Activated CD4-positive, CD25-positive, alpha-beta regulatory T cell treated with anti-CD3 and anti-CD28 coated beads, Interleukin-2, amount 50 U/mL, for 16 hours (primary cell): ENCODE results near the gene HDAC4.
"Not testable (repeated sequence)": the region's sequence is repeated elsewhere in the genome, so short reads cannot be mapped to it uniquely, and the experiment has no call there.

ENCODE experiments used
- DNase-seq: peaks from one replicate; pipeline ENCODE4 v3.0.0-alpha.2; 2020; ENCODE audit warnings: low read depth, low spot score

The HDAC4 gene

DNA sequence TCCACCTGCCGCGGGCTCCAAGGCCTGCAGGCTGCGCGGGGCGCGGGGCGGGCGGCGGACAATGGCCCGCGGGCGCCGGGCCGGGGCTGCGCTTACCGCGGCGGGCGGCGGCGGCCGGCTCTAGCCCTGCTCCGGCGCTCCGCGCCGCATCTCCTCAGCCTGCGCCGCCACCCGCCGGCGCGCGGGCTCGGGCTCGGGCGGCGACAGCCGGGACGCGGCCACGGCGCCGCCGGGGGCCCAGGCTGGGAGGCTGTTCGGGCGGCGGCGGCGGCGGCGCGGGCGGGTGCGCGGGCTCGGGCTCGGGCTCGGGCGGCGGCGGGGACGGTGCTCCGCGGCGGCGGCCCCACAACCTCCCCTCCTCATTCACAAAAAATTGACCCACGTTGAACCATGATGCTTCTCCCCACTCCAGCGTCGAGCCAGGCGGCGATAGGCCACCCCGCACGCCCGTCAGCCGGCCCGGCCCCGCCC, at the start of gene HDAC4:
Gene HDAC4, minus strand, starts transcription at position 425 of the 471 bp plus-strand sequence. CDS start 48,321 bp downstream, outside the sequence.
- no peak for DNase-seq

DNA sequence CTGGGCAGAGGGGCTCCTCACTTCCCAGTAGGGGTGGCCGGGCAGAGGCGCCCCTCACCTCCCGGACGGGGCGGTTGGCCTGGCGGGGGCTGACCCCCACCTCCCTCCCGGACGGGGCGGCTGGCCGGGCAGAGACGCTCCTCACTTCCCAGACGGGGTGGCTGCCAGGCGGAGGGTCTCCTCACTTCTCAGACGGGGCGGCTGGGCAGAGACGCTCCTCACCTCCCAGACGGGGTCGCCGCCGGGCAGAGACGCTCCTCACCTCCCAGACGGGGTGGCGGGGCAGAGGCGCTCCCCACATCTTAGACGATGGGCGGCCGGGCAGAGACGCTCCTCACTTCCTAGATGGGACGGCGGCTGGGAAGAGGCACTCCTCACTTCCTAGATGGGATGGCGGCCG, 48.6 kb upstream of the HDAC4 start:
- not testable (repeated sequence) for DNase-seq

DNA sequence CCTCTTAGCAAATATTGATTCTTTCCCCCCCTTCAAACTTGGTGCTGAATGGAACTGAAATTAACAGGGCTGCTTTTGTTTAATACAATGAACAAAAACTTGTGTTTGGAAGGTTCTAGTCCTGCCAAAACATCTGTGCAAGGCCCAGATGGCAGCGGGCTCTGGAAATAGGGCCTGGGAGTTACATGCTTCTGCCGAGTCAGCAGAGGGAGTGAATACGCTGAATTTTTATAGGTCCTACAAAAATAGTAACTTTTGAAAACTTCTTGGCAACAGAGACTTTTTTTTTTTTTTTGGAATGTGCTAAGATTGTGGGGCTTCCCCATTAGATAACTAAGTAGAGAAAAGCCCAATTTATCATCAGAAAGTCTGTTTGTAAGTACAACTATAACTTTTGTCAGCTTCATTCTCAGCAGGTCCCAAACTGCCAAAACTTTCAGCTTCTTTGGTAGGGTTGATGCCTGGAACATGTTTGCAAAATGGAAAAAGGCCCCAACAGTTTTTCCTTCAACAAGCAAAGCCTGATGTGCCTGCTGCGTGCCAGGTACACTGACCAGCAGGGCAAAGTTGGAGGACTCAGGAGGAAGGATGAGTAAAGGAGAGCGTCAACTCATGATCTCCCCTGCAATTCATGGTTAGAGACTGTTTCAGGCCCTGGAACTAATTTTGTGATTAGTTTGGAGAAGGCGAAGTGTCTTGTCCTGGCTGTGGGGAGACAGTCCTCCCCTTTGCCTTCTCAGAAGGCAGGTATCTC, 45.1 kb upstream of the HDAC4 start:
- no peak for DNase-seq

DNA sequence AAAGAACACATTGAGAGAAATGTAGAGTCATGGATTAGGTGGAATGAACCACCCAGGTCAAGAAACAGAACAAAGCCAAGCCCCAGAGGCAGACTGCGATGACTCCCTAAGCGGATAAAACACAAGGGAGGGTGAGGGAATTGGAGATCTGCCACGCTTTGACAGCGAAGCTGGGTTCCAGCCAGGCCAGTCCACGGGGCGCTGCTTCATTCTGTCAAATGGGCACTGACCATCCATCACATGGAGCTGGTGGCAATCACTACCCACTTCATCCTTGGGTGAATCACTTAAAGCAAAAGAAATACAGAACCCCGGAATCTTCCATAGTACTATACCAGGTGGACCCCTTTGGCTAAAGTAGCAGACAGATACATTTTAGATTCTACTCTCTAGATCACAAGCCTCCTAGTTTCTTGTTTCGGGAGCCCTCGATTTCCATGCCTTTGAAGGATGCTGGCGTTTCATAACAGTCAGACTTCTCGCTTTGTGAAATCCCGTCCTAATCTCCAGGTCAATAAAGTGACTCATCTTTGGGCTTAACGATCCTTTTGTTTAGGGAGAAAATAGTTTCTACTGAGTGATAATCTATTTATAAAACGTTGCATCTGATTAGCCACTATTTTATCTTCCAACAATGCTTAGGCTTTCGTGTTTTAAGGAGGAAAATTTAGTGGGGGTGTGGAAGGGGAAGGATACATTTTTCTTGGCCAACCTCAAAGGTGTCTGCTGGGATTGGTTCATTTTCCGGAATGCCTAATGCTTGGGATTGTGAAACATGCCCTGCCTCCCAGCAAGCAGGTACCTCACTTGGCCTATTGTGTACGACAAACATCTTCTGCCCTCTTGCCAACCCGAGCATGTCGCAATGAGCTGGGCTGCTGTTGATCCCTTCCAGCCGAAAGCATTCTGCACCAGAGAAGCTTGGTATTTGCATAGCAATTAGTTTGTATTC, 44.1 kb upstream of the HDAC4 start:
- no peak for DNase-seq

DNA sequence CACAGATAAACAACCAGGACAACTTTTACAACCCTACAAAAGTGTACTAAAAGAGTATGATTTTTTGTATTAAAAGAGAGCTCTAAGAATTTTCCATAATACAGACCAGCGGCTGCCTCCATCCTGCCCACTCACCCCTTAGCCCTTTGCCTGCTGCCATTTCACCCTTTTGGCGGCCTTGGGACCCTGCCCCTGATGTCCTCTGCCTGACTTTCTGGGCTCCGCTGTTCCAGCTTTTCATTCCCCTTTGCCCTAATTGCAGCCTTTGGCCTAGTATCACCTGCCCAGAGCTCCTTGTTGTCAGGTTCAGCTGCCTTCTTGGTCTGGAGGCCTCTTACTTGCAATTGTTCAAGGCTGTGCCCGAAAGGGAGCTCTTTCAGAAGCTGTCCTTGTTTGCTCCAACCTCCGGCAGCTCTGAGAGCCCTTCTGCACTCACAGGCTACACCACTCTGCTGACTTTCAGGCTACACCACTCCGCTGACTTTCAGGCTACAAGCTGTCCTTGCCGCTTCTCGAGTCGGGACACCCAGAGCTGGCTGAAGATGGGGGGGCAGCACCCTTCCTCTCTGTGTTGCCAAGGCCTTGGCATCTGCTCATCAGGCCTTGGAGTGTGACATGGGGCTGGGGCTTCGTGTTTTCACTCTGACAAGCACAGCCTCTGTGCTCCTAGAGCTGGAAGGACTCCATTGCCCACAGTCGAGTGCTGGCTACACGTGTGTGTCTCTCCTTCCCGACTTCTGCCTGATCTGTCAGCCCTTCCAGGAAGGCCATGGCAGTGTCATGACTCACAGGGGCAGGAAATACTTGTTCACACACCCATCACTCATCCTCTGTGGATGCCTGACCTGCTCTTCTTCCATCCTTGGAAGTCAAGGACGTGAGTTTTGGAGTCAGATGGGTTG, 43.1 kb upstream of the HDAC4 start:
- DNase-seq = no peak

DNA sequence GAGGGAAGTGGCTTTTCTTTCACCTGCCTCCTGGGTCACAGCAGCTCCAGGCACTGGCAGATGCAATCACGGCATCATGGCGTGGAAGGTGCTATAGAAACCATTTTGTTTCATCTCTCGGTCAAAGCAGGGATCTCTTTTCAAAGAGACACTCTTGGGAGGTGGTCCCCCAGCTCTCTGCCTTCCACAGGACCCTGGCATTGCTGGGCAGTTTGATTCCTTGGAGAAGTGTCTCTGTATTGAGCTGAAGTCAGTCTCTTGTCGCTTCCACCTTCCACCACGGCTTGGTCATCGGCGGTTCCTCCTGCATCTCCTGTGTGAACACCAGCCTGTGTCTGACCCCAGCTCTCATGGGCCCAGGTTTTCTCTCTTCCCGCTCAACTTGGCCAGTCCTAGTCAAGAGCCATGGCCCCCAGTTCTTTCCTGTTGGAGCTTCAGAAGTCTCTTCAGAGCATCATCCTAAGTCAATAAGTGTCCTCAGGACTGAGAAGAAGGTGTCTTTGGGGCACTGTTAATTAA, 42.3 kb upstream of the HDAC4 start:
- DNase-seq = no peak

DNA sequence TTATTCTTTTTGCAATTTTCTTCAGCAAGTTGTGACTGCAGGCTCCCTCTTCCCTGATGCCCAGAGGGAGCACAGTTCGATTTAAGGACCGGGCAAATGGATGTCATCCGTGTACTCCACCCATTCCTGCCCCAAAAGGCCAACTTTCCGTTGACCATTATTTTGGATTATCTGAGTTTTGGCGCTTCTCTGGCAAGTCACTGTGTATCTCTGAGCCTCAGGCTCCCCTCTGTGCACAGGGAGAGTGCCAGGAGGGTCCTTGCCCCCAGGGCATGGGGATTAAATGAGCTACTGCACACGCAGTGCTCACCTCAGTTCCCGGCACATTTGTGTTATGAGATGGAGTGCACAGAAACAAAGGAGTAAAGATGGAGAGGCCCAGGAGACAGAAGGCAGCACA, 41.4 kb upstream of the HDAC4 start:
- no peak for DNase-seq

DNA sequence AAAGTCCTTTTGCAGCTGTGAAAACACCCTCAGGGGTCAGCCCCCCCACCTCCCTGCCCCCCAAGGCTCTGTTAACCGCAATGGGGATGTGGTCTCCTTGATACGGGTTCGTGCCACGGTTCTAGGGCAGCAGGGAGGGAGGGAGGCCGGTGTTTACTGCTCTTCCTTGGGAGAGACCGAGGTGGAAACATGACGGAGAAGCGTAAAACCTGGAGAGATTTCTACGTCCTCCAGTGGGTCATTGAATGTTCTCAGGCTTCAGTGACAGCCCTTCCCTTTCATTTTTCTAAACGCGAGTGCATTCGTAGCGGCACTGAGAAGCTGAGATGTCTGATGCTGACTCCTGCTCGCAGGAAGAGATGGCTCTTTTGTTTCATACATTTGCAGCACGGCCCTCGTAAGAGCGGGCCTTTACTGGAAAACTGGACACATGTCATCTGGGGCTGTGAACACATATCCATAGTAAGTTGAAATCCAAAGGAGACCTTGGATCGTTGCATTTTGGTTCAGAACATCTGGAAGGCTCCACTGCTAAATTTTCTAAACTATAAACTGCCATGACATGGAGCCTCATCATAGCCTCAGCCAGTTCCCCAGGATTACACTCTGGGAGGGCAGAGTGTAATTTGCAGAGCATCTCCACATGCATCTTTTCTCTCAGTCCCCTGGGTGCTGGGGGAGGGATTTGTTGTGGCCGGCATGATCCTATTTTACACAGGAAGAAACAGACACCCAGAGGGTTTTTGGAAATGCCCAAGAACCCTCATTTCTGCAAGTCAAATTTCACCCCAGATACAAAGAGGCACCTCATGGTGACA, 40.6 kb upstream of the HDAC4 start:
- no peak for DNase-seq

DNA sequence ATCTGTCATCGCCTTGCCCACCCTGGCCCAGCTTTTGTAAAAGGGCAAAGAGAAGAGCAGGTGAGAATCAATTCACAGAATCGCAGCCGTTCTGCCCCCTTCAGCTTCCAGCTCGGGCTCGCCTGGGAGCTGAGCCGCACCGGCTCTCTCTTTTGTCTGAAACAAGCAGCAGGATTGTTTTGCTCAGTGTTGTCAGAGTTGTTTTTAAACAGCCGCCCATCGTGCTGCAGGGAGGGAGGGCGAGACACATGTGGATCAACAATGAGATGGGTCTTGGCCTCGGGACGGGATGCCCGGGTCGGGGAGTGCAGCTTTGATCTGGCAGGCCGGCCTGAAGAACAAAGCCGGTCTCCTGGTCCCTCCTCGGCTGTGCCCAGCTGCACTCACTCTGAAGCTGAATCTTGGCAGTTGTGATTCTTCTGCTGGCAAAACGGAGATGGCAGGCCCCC, 39.7 kb upstream of the HDAC4 start:
- no peak for DNase-seq

DNA sequence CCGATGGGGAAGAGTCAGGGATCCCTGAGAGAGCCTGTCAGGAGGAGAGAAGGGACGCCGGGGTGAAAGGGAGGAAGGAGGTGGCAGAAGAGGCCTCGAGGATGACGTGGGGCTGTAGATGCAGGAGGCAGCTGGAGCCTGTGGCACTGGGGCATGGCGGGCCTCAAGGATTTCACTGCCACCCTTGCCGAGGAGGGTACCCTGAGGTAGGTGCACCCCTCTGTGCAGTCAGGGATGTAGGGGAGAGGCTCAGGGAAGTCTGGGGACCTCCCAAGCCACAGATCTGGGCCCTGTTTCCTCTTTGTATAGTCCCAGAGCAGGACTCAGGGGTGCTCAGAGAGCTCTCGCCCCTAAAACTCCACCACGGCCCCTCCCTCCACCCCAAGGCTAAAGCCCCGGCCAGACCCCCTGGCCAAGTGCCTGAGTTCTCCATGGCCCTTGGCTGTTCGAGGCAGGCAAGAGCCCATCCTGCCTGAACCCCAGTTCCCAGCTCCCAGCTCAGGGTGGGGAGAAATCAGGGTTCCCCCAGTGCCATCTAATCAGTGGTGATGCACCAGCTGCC, 39.0 kb upstream of the HDAC4 start:
- no peak for DNase-seq

DNA sequence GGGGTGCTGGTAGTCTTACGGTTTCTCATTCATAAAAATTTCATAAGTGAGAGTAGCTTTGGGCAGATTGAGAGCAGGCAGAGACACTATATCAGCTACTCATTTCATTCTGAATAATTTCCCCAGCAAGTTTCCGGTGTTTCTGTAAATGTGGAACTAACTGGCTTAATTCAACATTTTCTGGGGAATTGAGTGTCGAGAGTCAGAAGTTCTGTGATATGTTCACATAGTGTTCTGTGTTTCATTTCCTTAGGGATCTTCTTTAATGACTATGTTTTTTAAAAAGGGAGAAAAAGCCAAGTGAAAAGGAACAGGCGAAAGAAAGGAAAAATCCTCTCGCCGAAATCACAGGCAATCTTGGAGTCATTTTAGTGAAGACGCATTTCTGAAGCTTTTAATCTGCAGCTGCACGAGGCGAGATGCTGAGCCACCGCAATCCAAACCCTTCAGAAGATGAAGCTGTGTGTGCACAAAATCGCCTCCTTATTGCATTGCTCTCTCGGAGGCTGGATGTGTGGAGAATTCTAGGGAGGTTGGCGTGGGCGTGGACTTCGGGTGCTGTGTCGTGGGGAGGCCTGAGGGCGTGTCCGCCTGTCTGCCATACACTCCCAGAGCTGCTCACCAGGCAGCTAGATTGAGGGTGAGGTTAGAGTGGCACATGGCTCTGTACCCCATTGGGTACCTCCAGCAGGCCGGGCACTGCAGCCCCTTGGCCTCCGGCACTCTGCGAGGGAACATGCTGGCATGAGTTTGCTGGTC, 38.4 kb upstream of the HDAC4 start:
- no peak for DNase-seq

DNA sequence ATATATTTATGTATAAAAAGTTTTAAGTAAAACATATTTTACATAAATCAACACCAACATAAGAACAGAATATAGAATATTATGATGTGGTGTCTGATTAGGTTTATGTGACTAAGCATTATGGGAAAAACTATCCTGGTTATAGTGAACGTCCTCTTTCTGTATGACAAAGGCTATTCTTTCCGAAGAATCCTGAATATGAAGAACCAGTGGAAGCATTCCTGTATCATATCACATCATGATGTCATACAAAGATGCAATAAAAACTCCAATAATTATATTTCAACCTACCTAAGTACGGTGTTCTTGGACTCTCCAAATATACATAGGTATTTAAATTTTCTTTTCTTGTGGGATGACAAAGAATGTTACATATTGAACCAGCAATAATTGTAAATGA, 37.5 kb upstream of the HDAC4 start:
- DNase-seq = no peak

DNA sequence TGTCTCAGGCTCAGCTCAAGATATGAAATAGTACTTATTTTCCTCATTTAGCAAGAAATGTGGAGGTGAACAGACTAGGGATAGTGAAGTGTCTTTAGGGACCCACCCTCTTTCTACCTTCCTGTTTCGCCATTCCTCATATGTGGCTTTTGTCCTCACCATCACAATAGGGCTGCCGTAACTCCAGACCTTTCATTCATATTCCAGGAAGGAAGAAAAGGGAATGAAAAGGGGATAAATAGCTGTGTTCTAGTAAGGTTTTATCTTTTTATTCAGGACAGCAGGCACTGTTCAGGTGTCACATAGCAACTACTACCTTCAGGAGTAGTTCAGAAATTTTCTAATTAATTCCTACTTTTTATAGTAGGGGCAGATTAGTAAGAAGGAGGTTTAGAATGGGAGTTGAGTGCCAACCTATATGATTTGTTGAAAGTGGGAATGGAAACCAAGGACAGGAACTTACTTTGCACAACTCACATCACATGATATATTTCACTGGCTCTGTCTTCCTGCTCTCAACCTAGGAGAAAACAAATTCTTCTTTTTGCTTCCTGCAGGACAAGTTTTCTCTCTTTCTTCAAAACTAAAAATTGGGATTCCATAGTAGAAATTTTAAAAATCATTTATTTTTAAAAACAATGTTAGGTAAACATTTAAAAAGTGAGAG, 36.0 kb upstream of the HDAC4 start:
- no peak for DNase-seq

DNA sequence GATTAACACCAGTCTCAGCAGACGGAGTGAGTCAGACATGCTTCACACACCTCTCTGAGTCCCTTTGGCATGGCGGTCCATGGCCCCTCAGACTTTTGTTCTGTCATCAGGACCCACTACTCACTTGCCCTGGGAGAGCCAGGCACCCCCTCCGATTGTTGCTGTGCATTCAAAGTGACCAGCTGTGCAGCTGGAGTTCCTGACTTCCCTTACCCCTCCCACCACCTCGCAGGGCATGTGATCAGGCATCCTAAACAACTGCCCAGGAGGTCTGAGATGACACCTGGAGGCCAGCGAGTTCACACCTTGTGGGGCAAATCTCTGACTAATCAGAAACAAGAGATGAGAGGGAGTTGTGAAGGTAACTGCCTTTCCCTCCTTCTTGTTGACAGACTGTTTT, 35.3 kb upstream of the HDAC4 start:
- no peak for DNase-seq

DNA sequence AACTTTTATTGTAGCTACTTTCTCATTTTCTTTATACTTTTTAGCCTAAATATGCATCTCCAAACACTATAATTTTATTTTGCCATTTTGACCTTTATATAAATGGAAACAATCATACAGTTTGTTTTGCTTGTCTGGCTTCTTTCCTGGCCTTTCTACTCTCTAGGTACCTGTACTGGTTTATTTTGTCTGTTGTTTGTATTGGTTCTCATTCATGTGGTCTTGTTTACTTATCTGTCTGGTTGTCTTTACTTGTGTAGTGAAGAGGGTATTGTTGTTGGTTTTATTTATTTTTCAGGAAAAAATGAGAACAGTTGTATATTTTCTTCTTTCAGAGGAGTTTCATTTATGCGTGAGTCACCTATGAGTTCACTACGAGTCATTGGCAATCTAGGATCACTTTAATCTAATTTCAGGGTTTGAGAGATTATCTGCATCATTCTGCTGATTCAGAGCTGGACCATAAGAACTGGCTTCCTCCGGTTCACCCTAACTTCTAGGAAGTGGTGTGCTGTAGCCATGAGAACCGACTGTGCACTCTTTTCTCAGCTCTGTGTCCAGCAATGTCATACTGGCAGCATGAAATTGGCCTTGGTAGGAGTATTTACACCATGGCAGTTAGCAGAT, 33.1 kb upstream of the HDAC4 start:
- DNase-seq = no peak

DNA sequence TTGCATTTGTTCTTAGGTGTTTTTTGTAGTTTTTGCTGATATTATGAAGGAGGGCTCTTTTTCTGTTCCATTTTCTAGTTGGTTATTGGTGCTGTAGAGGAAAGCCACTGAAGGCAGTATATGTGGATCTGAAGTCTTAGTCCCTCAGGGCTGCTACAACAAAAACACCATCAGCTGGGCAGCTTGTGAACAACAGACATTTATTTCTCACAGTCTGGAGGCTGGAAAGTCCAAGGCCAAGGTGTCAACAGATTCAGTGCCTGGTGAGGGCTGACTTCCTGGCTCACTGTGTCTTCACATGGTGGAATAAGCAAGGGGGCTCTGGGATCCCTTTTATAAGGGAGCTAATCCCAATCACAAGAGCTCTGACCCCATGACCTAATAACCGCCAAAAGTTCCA, 31.4 kb upstream of the HDAC4 start:
- no peak for DNase-seq

DNA sequence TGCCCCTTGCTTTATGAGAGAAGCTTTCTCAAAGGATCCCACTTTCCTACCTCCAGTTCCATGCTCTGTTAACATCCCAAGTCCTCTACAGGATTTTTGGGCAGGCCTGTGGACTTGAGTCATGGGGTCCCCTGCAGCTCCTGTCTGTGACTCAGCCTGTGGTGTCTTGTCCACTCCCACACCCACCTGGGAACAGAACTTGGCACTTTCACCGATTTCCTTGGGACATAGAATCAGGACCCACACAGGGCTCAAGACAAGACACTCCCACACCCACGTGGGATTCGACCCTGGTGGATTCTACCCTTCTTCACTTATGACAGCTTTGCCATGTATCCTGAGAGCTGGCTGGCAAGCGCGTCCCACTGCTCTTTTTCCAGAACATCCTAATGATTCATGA, 30.7 kb upstream of the HDAC4 start:
- DNase-seq = no peak
